Gastroesophageal sphincter (tissue), 4 donors: ENCODE measurements around the gene MED10. TPM values are rescaled to one million over a fixed set of nuclear protein-coding genes. Genes with fewer than 3 reads are reported as not detected.

ENCODE experiments used
- ATAC-seq: fragments of 150-250 bp; one replicate; pipeline ENCODE4 v1.9.1; 2016; ENCODE audit warnings: mild to moderate bottlenecking, moderate library complexity
- H3K27ac ChIP-seq, 4 donors: fragments of 200-600 bp; sonication (generic) in 3 of 4; 1 replicate in 3 of 4; 2 replicates in 1 of 4; pipeline ENCODE4 v1.5.1; 2016 to 2019
- H3K27me3 ChIP-seq: fragments of 200-600 bp; sonication (generic); one replicate; pipeline ENCODE4 v1.5.1; 2019
- H3K36me3 ChIP-seq, 2 donors: fragments of 200-600 bp; sonication (generic); one replicate each; pipeline ENCODE4 v1.5.1; 2019; ENCODE audit warnings: control low read depth in 1 of 2
- H3K4me1 ChIP-seq, 3 donors: fragments of 200-600 bp; sonication (generic); 1 replicate in 2 of 3; 2 replicates in 1 of 3; pipeline ENCODE4 v1.5.1; 2016 to 2019; ENCODE audit warnings: control low read depth in 2 of 3
- H3K4me3 ChIP-seq, 2 donors: fragments of 200-600 bp; sonication (generic); one replicate each; pipeline ENCODE4 v1.5.1; 2019; ENCODE audit warnings: mild to moderate bottlenecking in 1 of 2, moderate library complexity in 1 of 2
- H3K9me3 ChIP-seq, 3 donors: fragments of 200-600 bp; sonication (generic); one replicate each; pipeline ENCODE4 v1.5.1; 2017 to 2019; ENCODE audit warnings: control low read depth in 2 of 3
- CTCF ChIP-seq, 4 experiments: fragments of 200-600 bp in 2 of 4; fragments of 450-650 bp in 2 of 4; sonication (generic) in 1 of 4; IDR thresholded peaks; one replicate each; pipeline ENCODE4 v1.5.1; 2017 to 2019; ENCODE audit warnings: antibody characterized with exemption in 4 of 4, mild to moderate bottlenecking in 2 of 4, moderate library complexity in 2 of 4
- EP300 ChIP-seq: sonication (generic); formaldehyde crosslinking; IDR thresholded peaks from one replicate; pipeline ENCODE4 v1.6.1; 2017; ENCODE audit warnings: antibody characterized with exemption, mild to moderate bottlenecking
- POLR2A ChIP-seq, 2 donors: fragments of 450-650 bp; IDR thresholded peaks; one replicate each; pipeline ENCODE4 v1.6.1; 2017; ENCODE audit warnings: antibody characterized with exemption in 2 of 2, mild to moderate bottlenecking in 2 of 2, moderate library complexity in 1 of 2
- POLR2AphosphoS5 ChIP-seq: sonication (generic); formaldehyde crosslinking; IDR thresholded peaks from one replicate; pipeline ENCODE4 v1.6.1; 2017; ENCODE audit warnings: antibody characterized with exemption
- WGBS, 2 donors: methylation state at CpG; one replicate each; pipeline ENCODE4 v1.1.5; 2018; ENCODE audit warnings: low coverage in 1 of 2; 5-methylcytosine and 5-hydroxymethylcytosine counted together
- total RNA-seq, 4 donors: library from RNA; depleted of rRNA; stranded (reverse); fragments of >200 nt; gene quantifications; one replicate each; pipeline ENCODE4 v1.1.0, GENCODE V29; 2016

The MED10 gene
- total RNA-seq, 4 donors from 2014 or later, result 27.2 to 39.7 (median 34.0) TPM

- ATAC-seq, result no peak
- WGBS, 2 donors, result 63 to 84% methylated on average over 5 to 6 of the region's 6 CpGs
- H3K9me3 ChIP-seq, result no peaks in the 10 kb centered on the region
- peaks cover 40% of the 10 kb centered on the region for H3K27me3 ChIP-seq
- no peaks in the 10 kb centered on the region for H3K36me3 ChIP-seq
- no peaks in the 10 kb centered on the region for H3K4me1 ChIP-seq
- no peak overlapping the region for H3K4me3 ChIP-seq
- no peak for TF ChIP-seq CTCF (IDR thresholded peaks at IDR 0.05)
- no peak overlapping the region for H3K27ac ChIP-seq
Observed at GRCh38 chr5:6407558-6408259, 29.4 kb upstream of the MED10 start.

GRCh38 chr5:6405591-6405990, 27.2 kb upstream of the MED10 start:
- no peaks in the 10 kb centered on the region for H3K36me3 ChIP-seq
- no peak overlapping the region for H3K4me3 ChIP-seq
- WGBS, 2 donors, result 71 to 100% methylated on average over 2 to 4 of the region's 4 CpGs
- no peaks in the 10 kb centered on the region for H3K4me1 ChIP-seq
- H3K9me3 ChIP-seq, result no peaks in the 10 kb centered on the region
- ATAC-seq, result no peak
- TF ChIP-seq POLR2AphosphoS5 (no peak), CTCF (IDR thresholded peaks at IDR 0.05) (no peak), POLR2A (IDR thresholded peaks at IDR 0.05) (no peak), EP300 (no peak)
- no peak overlapping the region for H3K27ac ChIP-seq
- peaks cover 31% of the 10 kb centered on the region for H3K27me3 ChIP-seq

GRCh38 chr5:6404129-6404528, 25.8 kb upstream of the MED10 start:
- H3K4me3 ChIP-seq, result no peak overlapping the region
- H3K4me1 ChIP-seq, result no peaks in the 10 kb centered on the region
- H3K27ac ChIP-seq, result no peak overlapping the region
- 79 to 90% methylated on average over 4 of the region's 4 CpGs for WGBS, 2 donors
- no peak for ATAC-seq
- no peak for TF ChIP-seq EP300
- no peak for TF ChIP-seq CTCF (IDR thresholded peaks at IDR 0.05)
- TF ChIP-seq POLR2AphosphoS5, result no peak
- TF ChIP-seq POLR2A (IDR thresholded peaks at IDR 0.05), result no peak
- peaks cover 25% of the 10 kb centered on the region for H3K27me3 ChIP-seq
- H3K9me3 ChIP-seq, result no peaks in the 10 kb centered on the region
- no peaks in the 10 kb centered on the region for H3K36me3 ChIP-seq

- Histone ChIP-seq H3K4me1 (no peaks in the 10 kb centered on the region), H3K9me3 (no peaks in the 10 kb centered on the region), H3K27me3 (peaks cover 18% of the 10 kb centered on the region), H3K4me3 (no peak overlapping the region), H3K36me3 (no peaks in the 10 kb centered on the region), H3K27ac (no peak overlapping the region)
- no peak for ATAC-seq
- WGBS, 2 donors, result 20 to 78% methylated on average over 1 to 4 of the region's 4 CpGs
- TF ChIP-seq EP300 (no peak), CTCF (IDR thresholded peaks at IDR 0.05) (no peak), POLR2A (IDR thresholded peaks at IDR 0.05) (no peak), POLR2AphosphoS5 (no peak)
Observed at GRCh38 chr5:6403416-6403815, 25.1 kb upstream of the MED10 start.

- 65 to 74% methylated on average over 6 of the region's 6 CpGs for WGBS, 2 donors
- peaks cover 13% of the 10 kb centered on the region for H3K27me3 ChIP-seq
- H3K9me3 ChIP-seq, result peaks cover 0 to 2% (median 0%) of the 10 kb centered on the region in 3 donors
- no peak for ATAC-seq
- no peak overlapping the region for H3K27ac ChIP-seq
- TF ChIP-seq POLR2A (IDR thresholded peaks at IDR 0.05), result no peak
- no peak for TF ChIP-seq POLR2AphosphoS5
- TF ChIP-seq CTCF (IDR thresholded peaks at IDR 0.05), result no peak
- no peak for TF ChIP-seq EP300
- no peak overlapping the region for H3K4me3 ChIP-seq
- H3K36me3 ChIP-seq, result no peaks in the 10 kb centered on the region
- H3K4me1 ChIP-seq, result no peaks in the 10 kb centered on the region
Observed at GRCh38 chr5:6402939-6403338, 24.6 kb upstream of the MED10 start.
